Suppressor macrophage treated with lipopolysaccharide for 4 hours (primary cell): Measurements from ENCODE around the gene LYZL6.
"Not testable (repeated sequence)": the region's sequence is repeated elsewhere in the genome, so short reads cannot be mapped to it uniquely, and the experiment has no call there.

Experiments
- DNase-seq: peaks from one replicate; pipeline ENCODE4 v3.0.0-alpha.2; 2020

The LYZL6 gene

GRCh38 chr17:35906191-35906925 lies 37.2 kb downstream of the LYZL6 start:
- no peak for DNase-seq

- no peak for DNase-seq
Observed at GRCh38 chr17:35903451-35903850, 40.1 kb downstream of the LYZL6 start.

- no peak for DNase-seq
Observed at GRCh38 chr17:35901631-35902175, 41.8 kb downstream of the LYZL6 start.

- no peak for DNase-seq
Observed at GRCh38 chr17:35900708-35901480, 42.6 kb downstream of the LYZL6 start.

GRCh38 chr17:35900280-35900679 lies 43.2 kb downstream of the LYZL6 start:
- DNase-seq: no peak

GRCh38 chr17:35898283-35899070 lies 45.0 kb downstream of the LYZL6 start:
- DNase-seq: peak; percentile 45

- not testable (repeated sequence) for DNase-seq
Observed at GRCh38 chr17:35897772-35898171, 45.7 kb downstream of the LYZL6 start.

GRCh38 chr17:35895636-35896587 lies 47.6 kb downstream of the LYZL6 start:
- peak; percentile 71 for DNase-seq

GRCh38 chr17:35894206-35894605 lies 49.3 kb downstream of the LYZL6 start:
- DNase-seq: no peak

GRCh38 chr17:35893751-35894150 lies 49.8 kb downstream of the LYZL6 start:
- DNase-seq: no peak

GRCh38 chr17:35892091-35893035 lies 51.1 kb downstream of the LYZL6 start:
- DNase-seq: peak; percentile 93

- DNase-seq: no peak
Observed at GRCh38 chr17:35891269-35891668, 52.2 kb downstream of the LYZL6 start.

- DNase-seq: no peak
Observed at GRCh38 chr17:35890774-35891155, 52.7 kb downstream of the LYZL6 start.

GRCh38 chr17:35889818-35890773 lies 53.4 kb downstream of the LYZL6 start:
- DNase-seq: peak; percentile 89

GRCh38 chr17:35889241-35889640 lies 54.3 kb downstream of the LYZL6 start:
- no peak for DNase-seq
